NCI-H748 (cell line): ENCODE measurements around the gene TBC1D10B.

Source experiments
- DNase-seq: peaks from one replicate; lab custom pipeline; 2025; ENCODE audit not compliant: unreplicated experiment; lab: John Stamatoyannopoulos, UW

TBC1D10B gene

DNA sequence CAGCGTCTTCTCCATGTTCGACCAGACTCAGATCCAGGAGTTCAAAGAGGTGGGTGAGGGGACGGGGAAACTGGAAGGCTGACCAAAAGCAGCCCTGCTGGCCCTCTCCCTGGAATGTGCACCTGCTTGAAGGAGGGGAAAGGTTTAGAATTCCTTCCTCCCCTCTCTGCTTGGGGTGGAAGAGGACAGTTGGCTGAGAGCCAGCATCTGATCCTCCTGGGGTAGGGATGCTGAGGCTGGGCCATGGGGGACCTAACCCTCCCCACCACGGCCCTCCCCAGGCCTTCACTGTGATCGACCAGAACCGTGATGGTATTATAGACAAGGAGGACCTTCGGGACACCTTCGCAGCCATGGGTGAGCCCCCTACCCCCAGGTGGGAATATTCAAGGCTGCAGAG is 5.6 kb upstream of the TBC1D10B start:
- DNase-seq, result no peak

GRCh38 chr16:30374538-30374937 is 4.2 kb upstream of the TBC1D10B start, which contains the start of gene MYL11:
TSS of gene MYL11 (plus strand) at chr16:30374802. CDS start at chr16:30374858, 56 bp downstream.
- no peak for DNase-seq

DNA sequence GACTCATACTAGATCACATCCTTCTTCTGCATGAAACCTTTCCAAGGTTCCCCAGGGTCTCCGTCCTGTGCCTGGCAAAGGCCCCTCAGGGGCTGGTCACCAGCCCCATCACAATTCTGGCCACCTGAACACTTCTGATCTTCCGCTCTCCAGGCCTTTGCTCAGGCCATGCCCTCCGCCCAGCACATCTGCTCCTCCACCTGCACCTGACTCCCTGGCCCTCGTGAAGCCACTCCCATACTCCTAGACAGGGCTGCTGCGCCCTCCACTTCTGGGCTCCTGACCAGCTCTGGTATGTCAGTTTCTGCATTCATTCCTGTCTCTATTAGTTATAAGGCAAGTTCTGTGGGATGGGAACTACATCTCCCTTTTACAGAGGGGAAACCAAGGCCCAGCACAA is 2.4 kb upstream of the TBC1D10B start:
- no peak for DNase-seq

GRCh38 chr16:30372038-30372712 is 1.9 kb upstream of the TBC1D10B start:
- no peak for DNase-seq

DNA sequence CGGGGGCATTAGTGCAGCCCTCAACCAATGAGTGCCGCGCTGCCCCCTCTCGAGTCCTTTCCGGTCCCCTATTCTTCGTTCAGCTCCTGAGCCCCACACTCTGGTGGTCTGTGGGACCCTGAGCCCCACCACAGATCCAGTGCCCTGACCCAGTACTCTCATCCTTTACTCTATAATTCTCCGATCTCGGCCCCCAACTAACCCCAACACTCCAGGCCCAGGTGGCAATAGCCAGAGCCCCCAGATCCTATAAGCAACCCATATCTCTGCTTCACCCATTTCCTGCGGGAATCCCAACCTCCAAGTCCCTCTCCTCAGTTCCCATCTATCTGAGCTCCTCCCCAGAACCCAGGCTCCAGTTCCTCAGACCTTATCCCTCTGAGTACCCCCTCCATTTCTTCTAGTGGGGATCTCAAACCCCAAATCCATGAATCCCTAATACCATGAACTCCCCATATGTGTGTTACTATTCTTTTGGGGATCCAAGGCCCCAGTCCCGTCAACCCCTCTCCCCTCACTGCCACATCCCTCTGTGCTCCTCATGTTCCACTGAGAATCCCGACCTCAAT is 1.0 kb upstream of the TBC1D10B start:
- DNase-seq, result no peak

DNA sequence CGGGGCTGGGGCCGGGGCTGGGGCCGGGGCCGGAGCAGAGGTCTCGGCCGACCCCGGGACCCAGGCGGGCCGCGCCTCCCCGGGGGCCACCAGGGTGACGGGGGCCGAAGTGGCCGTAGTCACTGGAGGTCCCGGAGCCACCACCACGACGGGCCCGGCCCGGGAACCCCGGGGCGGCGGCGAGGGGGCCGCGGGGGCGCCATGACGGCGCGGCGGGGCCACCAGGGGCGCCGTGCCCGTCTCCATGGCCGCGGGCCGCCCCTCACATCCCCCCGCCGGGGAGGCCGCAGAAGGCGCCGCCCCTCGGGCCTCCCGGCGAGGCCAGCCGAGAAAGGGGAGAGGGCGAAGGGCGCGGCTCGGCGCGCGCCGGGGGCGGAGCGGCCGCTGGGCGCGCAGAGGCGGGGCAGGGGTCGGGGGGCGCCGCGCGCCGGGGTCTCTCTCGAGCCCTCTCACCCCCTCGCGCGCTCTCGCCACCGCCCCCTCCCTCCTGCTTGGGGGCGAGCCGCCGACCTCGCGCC is 297 bp downstream of the TBC1D10B start:
- no peak for DNase-seq

DNA sequence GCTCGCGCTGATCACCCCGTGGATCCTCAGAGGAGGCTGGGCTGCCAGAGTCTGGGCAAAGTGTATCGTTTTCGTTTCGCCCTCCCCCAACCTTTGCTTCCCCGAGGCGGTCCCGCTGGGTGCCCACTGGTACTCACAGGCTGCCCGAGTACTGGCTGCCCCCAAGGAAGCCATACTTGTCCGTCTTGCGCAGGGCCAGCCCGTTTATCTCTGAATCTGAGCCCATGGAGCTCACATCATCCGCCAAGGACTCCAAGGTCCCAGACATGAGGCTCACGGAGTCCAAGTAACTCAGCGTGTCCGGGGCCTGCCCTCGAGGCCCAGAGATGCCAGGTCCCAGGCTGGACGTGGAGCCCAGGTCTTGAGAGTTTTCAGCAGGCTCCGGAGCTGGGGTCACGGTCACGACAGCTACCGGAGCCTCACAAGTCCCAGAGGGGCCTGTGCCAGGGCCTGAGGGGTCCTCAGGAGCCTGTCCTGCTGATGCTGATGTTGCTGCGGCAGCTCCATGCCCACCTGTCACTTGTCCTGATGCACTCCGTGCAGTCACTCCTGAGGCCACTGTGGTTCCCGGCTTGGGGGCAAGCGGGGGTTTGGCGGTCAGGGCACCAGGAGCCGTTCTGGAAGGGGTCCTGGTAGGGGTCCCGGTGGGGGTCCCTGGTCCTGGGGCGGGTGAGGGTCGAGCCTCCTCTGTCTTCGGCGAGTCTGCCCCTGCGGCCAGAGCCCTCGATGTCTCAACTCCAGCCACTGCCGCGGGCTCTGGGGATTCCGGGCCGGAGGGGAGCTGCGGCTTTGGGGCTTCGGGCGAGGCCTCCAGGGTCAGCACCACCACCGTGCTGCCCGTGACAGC is 980 bp downstream of the TBC1D10B start:
- DNase-seq, result no peak

- DNase-seq, result no peak
Observed at GRCh38 chr16:30368792-30369090, 1.6 kb downstream of the TBC1D10B start.

GRCh38 chr16:30368122-30368791 is 2.0 kb downstream of the TBC1D10B start:
- no peak for DNase-seq

- no peak for DNase-seq
Observed at GRCh38 chr16:30367349-30368009, 2.8 kb downstream of the TBC1D10B start.

GRCh38 chr16:30366511-30366910 is 3.8 kb downstream of the TBC1D10B start:
- no peak for DNase-seq

DNA sequence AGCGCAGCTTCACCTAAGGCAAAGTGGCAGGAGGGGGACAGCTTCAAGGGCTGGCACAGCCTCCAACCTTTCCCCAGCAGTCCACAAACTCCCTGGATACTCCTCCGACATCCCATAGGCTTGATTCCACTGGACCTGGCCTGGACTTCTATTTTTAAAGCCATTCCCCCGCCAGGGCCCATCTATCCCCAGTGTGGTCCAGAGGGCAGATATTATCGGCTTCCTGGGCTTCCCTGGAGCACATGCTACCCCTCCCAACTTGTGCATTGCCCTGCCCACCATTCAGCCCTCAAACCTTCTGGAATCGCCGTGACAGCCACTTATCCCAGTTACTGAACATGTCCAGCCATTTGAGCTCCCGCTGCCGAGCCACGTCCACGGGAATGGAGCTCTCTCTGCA is 5.1 kb downstream of the TBC1D10B start:
- no peak for DNase-seq

GRCh38 chr16:30361180-30361579 is 9.1 kb downstream of the TBC1D10B start:
- no peak for DNase-seq

GRCh38 chr16:30359871-30360170 is 10.5 kb downstream of the TBC1D10B start:
- DNase-seq, result no peak

- DNase-seq, result no peak
Observed at GRCh38 chr16:30358990-30359870, 11.1 kb downstream of the TBC1D10B start.

DNA sequence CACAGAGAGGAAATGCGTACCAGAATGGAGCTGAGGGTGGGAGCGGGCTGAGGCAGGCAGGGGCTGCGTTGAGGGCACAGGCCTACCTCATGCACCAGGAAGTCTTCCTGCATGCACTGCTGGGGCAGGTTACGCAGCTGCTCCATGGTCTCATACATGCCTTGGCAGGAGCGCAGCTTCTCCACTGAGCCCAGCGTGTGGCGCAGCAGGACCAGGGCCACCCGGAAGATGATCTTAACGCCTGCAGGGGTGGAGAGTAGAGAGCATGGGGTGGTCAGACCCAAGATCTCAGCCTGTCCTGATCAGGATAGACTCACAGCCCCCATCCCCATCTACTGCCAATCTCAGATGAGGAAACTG is 11.7 kb downstream of the TBC1D10B start:
- DNase-seq, result no peak

DNA sequence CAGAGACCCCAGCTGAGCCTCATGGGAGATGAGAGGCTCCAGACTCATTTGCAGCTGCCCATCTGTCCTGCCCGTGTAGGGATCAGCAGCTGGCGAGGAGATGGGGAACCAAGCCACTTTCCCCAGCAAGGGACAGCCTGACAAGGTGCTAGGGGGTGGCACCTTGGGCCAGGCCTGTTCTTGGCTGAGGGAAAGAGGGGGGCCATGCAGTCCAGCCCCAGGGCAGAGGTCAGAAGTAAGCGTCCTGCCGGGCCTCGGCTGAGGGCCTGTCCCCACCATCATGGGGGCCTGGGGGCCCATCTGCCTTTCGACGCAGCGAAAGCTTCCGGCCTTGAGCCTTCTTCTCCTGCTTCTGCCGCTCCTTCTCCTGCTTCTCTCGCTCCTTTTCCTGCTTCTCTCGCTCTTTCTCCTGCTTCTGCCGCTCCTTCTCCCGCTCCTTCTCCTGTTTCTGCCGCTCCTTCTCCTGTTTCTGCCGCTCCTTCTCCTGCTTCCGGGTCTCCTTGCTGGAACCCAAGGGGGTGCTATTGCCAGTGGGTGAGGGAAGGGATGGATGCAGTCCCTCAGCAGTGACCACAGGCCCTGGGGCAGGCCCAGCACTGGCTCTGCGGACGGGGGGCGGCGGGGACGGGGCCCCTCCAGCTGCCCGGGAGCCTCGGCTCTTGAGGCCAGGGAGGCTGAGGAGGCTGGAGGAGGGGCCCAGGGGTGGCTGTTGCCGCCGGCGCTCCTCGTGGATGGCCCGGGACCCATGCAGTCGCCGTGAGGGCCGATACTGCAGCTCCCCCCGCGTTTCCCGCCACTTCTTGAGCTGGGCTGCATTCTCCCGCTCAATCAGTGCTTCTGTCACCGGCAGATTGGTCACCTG is 12.3 kb downstream of the TBC1D10B start:
- no peak for DNase-seq

GRCh38 chr16:30357085-30357714 is 13.1 kb downstream of the TBC1D10B start:
- DNase-seq, result no peak
